Fibroblast of lung (primary cell): ENCODE results near the gene SGK2.

Source experiments
- CTCF ChIP-seq, 2 donors: IDR thresholded peaks in 1 of 2; conservative IDR thresholded peaks in 1 of 2; 1 replicate in 1 of 2; 2 replicates in 1 of 2; pipeline ENCODE4 v1.5.1; 2011 to 2012; ENCODE audit warnings: low read length in 2 of 2, control low read depth in 1 of 2, inconsistent platforms in 1 of 2, low read depth in 1 of 2, mild to moderate bottlenecking in 1 of 2
- EZH2 ChIP-seq: IDR thresholded peaks from 2 replicates; pipeline ENCODE4 v1.5.1; 2012; ENCODE audit warnings: low read length, control low read depth, mild to moderate bottlenecking; ENCODE audit errors: missing control alignments

- TF ChIP-seq CTCF (conservative IDR thresholded peaks at IDR 0.05 in 1 of 2, IDR thresholded peaks at IDR 0.05 in 1 of 2; ENCODE audit: low read depth in 1 of 2, low read length in 2 of 2) = no peak
- no peak for TF ChIP-seq EZH2
These were observed 16.7 kb upstream of the SGK2 start for GRCh38 chr20:43542161-43542560.
